Activated CD8-positive, alpha-beta memory T cell treated with anti-CD3 and anti-CD28 coated beads, Interleukin-2, amount 50 U/mL, for 1 hour (primary cell): ENCODE data around the gene FASN.
"Not testable (repeated sequence)": the region's sequence is repeated elsewhere in the genome, so short reads cannot be mapped to it uniquely, and the experiment has no call there.

Source experiments
- DNase-seq: peaks from one replicate; pipeline ENCODE4 v3.0.0-alpha.2; 2020; ENCODE audit errors: extremely low read depth

Gene FASN

GRCh38 chr17:82098169-82098938, at the start of gene FASN:
FASN (minus strand) TSS chr17:82098236; CDS start chr17:82096445, 1,791 bp downstream.
- peak; percentile 74 for DNase-seq

DNA sequence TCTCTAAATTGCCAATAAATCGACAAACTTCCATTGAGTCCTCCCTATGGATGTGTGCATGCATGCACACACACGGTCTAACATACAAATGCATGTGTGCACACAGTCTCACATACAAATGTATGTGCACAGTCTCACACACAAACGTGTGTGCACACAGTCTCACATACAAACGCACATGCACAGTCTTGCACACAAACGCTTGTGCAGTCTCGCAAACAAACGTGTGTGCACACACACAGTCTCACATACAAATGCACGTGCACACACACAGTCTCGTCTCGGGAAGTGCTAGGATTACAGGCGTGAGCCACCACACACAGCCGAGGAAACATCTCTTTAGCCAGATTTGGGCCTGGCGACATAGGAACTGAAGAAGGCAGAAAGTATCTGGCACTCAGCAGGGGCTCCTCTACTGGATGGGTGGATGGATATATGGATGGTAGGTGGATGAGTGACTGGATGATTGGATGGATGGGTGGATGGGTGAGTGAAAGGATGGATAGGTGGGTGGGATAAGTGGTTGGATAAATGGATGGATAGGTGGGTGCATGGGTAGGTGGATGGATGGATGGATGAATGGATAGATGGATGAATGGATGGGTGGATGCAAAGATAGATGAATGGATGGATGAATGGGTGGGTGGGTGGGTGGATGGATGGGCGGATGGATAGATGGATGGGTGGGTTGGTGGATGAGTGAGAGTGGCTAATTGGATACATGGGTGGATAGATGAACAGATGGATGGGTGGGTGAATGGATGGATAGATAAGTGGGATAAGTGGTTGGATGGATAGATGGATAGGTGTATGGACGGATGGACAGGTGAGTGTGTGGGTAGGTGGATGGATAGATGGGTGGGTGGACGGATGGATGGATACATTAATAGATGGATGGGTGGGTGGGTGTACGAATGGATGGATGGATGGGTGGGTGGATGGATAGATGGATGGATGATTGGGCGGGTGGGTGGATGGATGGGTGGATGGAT, 48.9 kb upstream of the FASN start:
- no peak for DNase-seq

DNA sequence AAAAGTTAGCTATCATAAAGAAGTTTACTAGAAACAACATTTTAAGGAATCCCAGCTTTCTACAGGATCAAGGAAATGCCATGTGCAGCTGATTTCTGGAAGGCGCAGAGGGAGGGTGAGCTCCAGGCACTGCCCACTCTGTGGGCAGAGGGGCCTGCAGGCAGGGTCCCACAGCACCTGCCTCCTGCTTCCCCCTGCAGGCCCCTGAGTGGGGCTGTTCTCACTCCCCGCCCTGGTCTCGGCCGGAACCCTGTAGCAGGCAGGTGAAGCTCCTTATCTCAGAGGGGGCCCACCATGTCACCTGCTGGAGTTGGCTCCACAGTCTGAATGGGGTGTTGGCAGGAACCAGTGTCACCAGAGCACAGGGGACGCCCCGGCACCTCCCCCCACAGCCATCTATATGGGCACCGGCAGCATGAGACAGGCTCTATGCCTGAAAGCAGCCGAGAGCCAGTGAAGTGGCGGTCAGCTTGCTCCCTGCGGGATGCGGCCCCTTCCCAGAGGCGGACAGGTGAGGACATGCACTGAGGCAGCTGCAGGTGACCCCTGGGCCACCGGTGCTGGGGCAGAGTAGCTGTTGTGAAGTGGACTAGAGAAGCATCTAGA, 47.6 kb upstream of the FASN start:
- no peak for DNase-seq

GRCh38 chr17:82143333-82143732, 45.3 kb upstream of the FASN start:
- no peak for DNase-seq

DNA sequence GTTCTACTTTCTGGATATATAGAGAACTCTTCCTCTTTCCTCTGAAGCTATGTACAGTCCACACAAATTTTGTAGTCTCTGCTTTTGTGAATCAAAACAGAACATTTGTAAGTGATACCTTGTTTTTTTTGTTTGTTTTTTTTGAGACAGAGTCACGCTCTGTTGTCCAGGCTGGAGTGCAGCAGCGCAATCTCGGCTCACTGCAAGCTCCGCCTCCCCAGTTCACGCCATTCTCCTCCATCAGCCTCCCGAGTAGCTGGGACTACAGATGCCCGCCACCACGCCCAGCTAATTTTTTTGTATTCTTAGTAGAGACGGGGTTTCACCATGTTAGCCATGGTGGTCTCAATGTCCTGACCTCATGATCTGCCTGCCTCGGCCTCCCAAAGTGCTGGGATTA, 41.9 kb upstream of the FASN start:
- DNase-seq = not testable (repeated sequence)

DNA sequence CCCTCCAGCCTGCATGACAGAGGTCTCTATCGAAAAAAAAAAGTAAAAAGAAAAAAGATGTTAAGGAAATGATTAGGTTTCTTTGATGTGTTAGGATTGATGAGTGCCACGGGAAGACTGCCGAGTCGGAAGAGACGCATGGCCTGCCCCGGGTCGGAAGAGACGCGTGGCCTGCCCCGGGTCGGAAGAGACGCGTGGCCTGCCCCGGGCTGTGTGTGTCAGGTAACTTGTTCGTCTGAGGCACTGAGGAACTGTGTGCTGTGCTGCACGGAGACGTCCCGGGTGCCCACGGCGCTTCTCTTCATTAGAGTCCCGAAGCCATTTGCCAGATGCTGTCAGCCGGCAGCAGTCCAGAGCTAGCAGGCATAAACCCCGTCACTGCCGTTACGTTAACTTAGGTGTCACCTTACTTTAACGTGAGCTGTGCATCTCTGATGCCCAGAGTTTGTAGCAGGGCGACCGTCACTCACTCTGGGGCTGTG, 40.5 kb upstream of the FASN start:
- no peak for DNase-seq

DNA sequence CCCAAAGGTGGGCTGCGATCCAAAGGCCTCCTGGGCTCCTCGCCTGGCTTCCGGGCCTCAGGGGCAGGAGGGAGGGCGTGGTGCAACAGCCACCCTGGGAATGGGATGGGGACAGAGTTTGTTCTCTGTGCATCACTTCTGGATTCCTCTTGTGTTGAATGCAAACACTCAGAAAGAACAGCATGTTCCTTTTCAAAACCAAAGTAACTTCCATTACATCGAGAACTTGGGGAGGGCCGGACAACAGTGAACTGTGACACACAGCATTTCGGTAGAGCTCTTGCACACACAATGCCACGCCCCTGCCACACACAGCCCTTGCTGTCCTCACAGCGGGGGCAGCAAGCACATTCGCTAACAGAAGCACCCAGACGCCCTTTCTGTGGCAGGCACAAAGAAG, 36.1 kb upstream of the FASN start:
- no peak for DNase-seq

- DNase-seq = not testable (repeated sequence)
Observed at GRCh38 chr17:82133166-82133953, 35.3 kb upstream of the FASN start.

DNA sequence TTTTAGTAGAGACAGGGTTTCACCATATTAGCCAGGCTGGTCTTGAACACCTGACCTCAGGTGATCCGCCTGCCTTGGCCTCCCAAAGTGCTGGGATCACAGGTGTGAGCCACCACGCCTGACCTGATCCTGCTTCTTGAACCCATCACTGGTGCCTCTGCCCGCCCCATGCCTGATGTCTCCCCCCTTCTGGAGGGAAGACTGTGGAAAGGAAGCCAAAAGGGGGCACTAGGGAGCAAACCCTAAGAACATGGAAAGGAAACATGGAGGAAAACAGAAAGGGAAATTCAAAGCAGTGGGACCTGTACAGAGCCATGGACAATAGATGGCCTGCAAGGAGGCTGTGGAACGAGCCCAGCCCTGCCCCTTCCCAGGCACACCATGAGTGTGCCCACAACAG, 31.1 kb upstream of the FASN start:
- DNase-seq = no peak

- no peak for DNase-seq
Observed at GRCh38 chr17:82128287-82128686, 30.3 kb upstream of the FASN start.

- peak; percentile 55 for DNase-seq
Observed at GRCh38 chr17:82127704-82128103, 29.7 kb upstream of the FASN start.

DNA sequence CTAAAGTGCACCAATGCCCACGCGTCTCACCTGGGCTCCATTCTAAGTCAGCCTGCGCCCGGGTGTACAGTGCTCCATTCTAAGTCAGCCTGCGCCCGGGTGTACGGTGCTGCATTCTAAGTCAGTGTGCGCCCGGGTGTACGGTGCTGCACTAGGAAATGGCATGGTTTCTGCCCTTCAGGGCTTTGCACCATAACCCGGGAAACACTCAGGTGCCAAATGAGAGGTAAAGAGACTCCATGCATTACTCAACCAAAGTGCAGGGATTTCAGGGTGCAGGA, 29.2 kb upstream of the FASN start:
- no peak for DNase-seq

DNA sequence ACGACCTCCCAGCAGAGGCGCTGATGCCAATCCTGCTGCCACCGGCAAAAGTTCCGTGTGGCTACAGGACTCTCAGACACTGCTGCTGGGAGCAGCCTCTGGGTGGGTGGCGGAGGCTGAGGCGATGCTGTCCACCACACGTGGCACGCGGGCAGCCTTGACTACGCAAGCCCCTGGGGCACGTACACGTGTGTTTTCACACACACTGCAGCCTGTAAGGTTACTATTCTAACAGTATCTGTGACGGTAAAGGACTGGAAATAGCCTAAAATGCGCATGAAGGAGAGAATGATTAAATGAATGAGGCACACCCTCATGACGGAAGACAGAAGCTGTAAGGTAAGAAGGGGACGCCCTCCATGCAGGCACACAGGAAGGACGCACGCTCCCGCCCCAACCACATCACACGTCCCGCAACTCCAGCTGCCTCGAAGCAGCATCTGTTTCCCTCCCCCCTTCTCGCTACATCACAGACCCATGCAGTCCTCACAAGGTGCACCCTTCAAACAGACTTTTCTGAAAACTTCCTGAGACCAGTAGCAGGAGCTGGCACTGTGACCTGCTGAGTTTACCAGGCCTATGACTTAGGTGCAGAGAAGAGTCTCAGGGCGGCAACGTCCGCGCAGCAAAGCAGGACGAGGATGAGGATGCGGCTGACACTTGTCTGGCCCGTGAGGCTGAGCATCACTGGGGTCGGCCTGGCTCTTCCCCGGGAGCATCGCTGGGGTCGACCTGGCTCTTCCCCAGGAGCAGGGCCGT, 28.7 kb upstream of the FASN start:
- DNase-seq = peak; percentile 94

GRCh38 chr17:82124101-82124500, 26.1 kb upstream of the FASN start:
- no peak for DNase-seq

- DNase-seq = no peak
Observed at GRCh38 chr17:82121660-82122629, 23.9 kb upstream of the FASN start.

DNA sequence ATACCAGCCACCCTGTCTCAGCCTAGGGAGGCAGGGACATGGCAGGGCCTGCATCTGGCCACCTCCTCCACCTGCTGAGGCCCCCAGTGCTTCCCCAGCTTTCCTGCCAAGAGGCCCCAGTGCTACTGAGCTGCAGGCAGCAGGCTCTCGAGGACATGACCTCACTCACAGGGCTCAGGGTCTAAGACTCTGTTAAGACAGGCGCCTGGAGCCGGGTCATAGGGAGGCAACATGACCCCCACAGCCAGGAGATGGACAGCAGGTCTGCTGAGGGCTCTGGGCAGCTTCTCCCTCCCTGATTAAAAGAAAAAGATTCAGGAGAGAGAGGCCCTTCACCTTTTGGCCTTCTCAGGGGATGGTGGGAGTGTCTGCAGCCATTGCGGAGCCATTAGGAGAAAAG, 23.2 kb upstream of the FASN start:
- no peak for DNase-seq

DNA sequence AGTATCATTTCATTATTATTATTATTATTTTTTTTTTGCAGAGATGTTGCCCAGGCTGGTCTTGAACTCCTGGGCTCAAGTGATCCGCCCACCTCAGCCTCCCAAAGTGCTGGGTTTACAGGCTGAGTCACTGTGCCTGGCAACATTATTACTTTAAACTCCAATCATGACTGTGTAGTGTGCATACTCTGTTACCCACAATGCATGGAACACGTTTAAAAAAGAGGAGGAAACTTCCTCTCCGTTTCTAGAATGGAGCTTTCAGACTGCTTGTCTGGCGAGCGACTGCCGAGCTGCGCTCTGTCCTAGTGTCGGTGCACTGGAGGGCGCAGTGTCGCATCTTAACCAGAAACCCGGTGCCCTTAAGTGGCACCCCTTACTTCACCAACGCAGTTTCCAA, 22.1 kb upstream of the FASN start:
- DNase-seq = no peak

DNA sequence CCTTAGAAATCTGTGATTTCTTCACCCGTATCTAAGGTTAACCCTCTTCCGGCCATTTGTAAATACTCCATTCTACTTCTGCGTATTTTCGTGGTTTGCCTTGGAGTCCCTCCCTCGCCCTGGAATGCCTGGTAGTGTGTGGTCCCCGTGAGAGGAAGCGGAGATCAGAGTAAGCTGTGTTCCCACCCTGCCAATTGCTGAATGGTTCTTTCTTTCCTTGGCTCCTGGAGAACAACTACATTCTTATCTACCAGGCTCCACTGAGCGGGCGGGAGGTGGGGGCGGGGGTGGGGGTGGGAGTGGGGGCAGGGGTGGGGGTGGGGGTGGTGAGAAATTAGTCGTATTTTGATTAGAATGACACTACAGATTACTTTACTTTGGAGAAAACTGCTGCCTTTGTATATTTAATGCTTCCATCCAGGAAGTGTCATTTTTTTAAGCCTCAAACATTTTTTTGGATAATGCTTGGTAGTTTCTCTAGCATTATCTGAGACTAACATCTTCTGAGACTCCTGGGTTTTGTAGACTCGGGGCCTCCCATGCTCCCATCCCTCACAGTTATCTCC, 20.9 kb upstream of the FASN start:
- no peak for DNase-seq

GRCh38 chr17:82118168-82118814, 20.3 kb upstream of the FASN start:
- DNase-seq = no peak
